Kidney capillary endothelial cell (primary cell): ENCODE results near the gene MYLK2.
"Not testable (repeated sequence)": the region's sequence is repeated elsewhere in the genome, so short reads cannot be mapped to it uniquely, and the experiment has no call there.

Source experiments
- DNase-seq: peaks from one replicate; pipeline ENCODE4 v3.0.0-alpha.2; 2018; ENCODE audit warnings: low spot score

The MYLK2 gene

DNA sequence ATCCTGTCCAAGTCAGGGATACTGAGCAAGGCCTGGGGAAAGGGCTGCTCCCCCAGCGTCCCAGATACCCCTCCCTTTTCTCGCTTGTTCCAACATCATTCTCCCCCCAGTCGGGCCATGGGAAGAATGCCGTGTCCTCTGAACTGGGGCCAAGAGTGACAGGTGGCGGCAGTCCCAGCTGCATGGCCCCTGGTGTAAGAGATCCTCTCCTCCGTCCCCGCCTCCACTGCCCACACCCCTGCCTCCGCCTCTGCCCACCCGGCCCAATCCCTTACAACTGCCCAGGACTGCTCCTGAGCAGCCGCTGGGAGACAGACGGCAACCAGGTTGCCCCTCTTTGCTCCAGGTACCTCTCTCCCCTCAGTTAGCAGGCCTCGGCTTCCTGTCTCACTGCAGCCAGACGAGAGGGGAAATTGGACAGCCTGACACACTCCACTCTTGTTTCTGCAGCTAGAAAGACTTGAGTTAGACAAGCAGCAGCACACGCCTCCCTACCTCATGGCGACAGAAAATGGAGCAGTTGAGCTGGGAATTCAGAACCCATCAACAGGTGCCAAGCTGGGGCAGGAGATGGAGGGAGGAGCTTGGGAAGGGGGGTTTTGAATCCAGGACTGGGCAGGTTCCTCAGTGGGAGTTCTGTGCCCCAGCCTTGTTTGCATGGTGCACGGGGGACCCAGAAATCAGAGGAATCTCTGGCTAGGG is at the start of gene MYLK2:
Gene MYLK2 (plus strand): TSS at position 274 of the 702 bp plus-strand sequence. CDS start 225 bp downstream, at position 499.
- DNase-seq: no peak

- no peak for DNase-seq
Measured at GRCh38 chr20:31769681-31770080, 49.5 kb upstream of the MYLK2 start.

GRCh38 chr20:31770243-31770642 is 48.9 kb upstream of the MYLK2 start:
- DNase-seq: no peak

DNA sequence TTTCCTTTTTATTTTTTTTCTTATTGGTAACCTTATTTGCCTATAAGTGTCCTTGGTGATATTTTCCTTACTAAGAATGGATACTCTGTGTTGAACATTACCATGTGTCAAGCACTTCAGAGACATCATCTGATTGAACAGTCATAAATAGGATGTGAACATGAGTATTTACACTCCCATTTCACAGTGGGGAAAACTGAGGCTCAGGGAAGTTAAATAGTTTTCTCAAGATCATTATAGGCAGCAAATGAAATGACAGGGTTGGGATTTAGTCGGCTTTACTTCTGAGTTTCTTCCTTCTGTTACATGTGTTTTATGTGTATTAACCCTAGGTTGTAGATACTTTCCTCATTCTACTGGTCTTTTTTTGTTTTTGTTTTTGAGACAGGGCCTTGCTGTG is 44.7 kb upstream of the MYLK2 start:
- no peak for DNase-seq

- DNase-seq: no peak
Measured at GRCh38 chr20:31780839-31781238, 38.3 kb upstream of the MYLK2 start.

- no peak for DNase-seq
Measured at GRCh38 chr20:31781945-31782344, 37.2 kb upstream of the MYLK2 start.

GRCh38 chr20:31784354-31785044 is 34.7 kb upstream of the MYLK2 start:
- DNase-seq: no peak

GRCh38 chr20:31785089-31785488 is 34.1 kb upstream of the MYLK2 start:
- DNase-seq: no peak

DNA sequence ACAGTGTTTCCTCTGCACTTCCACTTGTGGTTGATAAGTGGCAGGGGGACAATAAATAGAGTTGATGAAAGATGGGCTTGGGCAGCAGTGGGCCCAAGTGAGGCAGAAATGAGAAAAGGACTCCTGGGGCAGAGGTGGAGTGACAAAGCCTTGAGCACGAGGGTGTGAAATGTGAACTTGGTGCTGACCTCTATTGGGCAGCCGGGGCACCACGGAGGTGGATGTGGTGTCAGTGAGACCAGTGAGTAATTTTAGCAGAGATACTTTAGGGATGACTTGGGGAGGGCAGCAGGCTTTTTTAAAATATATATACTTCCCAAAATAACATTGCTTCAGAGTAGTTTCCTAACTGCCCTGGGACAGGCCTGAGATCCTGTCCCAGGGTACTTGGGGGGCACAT is 30.6 kb upstream of the MYLK2 start:
- DNase-seq: no peak

- no peak for DNase-seq
Measured at GRCh38 chr20:31790401-31790800, 28.8 kb upstream of the MYLK2 start.

GRCh38 chr20:31797364-31797763 is 21.8 kb upstream of the MYLK2 start:
- DNase-seq: no peak

DNA sequence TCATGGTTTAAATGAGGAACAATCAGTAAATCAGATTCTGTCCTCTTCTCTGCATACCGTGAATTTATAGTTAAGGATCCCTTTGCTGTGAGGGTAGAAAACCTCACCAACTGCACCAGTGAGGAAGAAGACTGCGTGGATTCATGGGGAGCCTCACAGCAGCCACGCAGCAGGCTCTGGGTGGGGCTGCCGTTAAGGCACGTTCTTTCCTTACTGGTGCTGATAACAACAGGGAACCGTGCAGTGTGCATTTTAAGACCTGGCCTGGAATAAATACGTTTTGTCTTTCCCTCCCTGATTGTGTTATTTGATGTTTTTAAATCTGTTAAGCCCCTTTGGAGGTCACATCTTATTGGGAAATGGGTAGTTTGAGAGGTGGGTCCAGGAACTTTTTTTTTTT is 17.6 kb upstream of the MYLK2 start:
- no peak for DNase-seq

DNA sequence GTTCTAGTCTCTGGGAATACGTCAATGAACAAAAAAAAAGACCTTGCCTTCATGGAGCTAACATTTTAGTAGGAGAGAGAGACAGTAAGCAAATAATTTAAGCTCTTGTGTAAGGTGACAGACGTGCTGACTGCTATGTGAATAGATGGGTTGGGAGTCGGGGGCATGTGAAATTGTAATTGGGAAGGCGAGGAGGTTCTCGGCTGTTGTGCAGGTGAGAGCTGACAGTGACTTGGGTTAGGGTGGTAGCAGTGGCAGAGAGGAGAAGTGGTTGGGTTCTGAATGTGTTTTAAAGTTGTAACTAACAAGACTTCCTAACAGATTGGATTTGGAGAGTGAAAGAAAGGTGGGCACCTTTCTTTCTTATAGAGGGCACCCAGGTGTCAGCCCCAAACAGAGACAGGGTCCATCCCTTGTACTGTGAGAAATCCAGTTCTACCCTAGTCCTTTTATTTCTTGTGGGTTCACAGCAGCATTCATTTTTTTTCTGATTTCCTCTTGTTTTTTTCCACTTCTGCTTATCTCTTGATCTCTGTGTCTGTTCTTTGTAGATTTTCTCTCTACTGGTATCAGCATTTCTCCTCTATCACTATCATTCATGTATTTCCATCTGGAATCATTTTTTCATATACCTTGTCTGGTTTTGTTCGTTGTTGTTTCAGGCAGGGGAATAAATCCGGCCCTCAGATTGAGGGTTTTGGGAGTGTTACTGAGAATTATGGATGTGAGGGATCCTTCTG is 15.4 kb upstream of the MYLK2 start:
- no peak for DNase-seq

- no peak for DNase-seq
Measured at GRCh38 chr20:31806564-31807355, 12.4 kb upstream of the MYLK2 start.

DNA sequence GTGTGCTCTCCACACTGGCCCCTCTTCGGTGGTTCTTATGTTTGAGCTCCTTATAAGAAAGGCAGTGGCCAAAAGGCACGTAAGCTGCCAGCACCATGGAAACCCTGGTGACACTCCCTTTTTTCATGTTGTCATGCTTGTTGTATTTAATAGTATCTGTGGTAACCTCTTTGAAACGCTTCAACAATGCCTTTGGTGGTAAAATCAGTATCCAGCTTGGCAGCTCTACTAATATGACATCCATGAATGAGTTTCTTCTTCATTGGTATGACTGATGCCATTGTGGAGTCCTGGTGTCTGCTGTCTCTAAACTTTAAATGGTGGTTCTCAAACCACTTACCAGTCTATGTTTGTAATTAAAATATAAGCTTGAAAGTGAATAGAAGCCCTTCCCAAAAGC is 10.7 kb upstream of the MYLK2 start:
- DNase-seq: no peak

- no peak for DNase-seq
Measured at GRCh38 chr20:31809661-31810060, 9.5 kb upstream of the MYLK2 start.

DNA sequence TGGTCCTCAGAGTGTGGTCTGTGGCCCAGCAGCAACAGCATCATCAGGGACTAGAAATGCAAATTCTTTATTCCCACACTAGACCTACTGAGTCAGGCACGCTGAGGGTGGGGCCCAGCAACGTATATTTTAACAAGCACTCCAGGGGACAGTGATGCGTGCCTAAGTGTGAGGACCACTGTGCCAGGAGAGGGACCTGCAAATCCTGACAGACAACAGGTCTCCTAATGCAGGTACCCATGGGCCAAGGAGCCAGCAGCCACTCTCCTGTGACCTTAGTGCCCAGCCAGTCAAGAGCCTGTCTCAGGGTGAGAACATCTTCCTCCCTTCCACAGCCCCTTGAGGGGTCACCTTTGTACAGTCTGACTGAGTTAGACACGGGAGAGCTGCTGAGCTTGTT is 8.0 kb upstream of the MYLK2 start:
- no peak for DNase-seq

DNA sequence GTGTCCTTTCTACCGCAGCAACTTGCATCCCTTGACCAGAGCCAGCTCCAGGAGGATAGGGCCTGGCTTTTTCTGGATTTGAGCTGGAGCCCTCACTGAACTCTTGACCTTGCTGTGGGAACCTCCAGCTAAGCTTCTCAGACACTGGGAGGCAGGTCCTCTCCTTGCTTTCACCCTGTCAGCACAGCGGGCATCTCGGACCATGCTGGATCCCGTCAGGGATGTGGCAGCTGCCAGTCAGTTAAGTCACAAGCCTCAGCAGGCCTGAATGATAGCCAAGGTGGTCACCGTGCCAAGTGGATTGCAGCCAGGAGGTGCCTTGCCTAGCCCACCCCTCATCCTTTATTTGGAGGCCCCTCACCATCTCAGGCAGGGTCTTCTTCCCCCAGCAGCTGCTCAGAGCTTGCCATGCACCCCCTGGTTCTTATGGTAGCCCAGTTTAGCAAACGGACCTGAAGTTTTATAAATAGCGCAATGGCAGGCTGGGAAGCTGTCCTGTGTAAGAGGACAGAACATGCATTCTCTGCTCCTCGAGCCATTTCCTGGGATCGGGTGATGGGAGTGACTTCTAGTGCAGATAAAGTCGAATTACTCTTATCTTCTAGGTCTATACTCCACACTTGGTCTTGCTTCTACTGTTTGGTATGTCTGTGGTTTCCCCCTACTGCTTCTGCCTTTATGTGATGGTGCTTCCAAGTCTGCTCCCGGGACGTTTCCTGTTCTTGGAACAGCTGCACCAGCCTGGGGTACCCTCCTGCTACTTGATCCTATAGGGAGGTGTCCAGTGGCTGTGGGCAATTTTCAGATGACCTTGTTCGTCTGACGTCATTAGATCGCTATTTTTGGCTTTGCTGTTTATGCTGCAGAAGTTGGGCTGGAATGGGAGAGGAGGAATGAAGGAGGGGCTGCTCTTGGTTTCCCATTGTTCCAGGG is 7.1 kb upstream of the MYLK2 start:
- no peak for DNase-seq

DNA sequence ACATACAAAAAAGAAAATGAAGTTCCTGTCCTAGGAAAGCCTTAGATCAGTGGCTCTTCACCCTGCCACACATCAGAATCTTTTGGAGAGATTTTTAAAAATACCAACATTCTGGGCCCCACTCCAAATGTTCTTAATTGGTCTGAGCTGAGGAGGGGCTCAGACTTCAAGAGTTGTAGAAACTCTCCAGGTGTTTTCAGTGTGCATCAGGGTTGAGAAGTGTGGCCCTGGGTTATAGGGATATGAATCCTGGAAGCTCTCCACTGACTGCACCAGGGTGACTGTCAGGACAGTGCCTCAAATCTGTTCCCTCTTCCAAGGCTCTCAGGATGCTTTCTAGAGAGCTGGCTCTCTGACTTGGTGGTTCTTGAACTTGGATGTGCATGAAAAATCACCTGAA is 5.5 kb upstream of the MYLK2 start:
- no peak for DNase-seq

DNA sequence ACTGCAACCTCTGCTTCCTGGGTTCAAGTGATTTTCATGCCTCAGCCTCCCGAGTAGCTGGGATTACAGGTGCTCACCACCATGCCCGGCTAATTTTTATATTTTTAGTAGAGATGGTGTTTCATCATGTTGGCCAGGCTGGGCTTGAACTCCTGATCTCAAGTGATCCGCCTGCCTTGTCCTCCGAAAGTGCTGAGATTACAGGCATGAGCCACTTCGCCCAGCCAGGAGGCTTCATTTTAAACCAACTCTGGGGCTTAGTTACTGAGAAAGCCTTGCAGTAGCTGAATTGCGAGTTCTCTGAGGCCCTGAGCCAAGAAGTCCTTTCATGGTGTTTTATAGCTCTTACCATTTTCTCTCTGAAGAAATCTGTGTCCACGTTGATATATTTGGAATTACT is 5.0 kb upstream of the MYLK2 start:
- not testable (repeated sequence) for DNase-seq
